ENCODE measurements around the gene CTDNEP1.

GRCh38 chr17:7282752-7283321, 31.3 kb upstream of the CTDNEP1 start:
- TF ChIP-seq YY1 (IDR thresholded peaks at IDR 0.05; ENCODE audit: insufficient read depth, insufficient read length) = no peak
- no peak for TF ChIP-seq SUZ12 (IDR thresholded peaks at IDR 0.05; ENCODE audit: extremely low read depth, insufficient read depth, insufficient read length)
